ENCODE measurements around the gene DPH5. TPM values are rescaled to one million over a fixed set of nuclear protein-coding genes. Genes with fewer than 3 reads are reported as not detected.
"Not testable (repeated sequence)": the region's sequence is repeated elsewhere in the genome, so short reads cannot be mapped to it uniquely, and the experiment has no call there.

DPH5 gene
- 37.5 and 41.0 TPM in 2 replicates for total RNA-seq

GRCh38 chr1:101025657-101026429, at the start of gene DPH5:
TSS of gene DPH5 (minus strand) at chr1:101025784. CDS start at chr1:101025443, 341 bp downstream.
- no peaks in the 10 kb centered on the region for H3K27me3 Mint-ChIP-seq
- H3K4me1 Mint-ChIP-seq, result peaks cover 42% of the 10 kb centered on the region
- DNase-seq, result peak; percentile 97
- H3K9me3 Mint-ChIP-seq, result peaks cover 8% of the 10 kb centered on the region
- H3K27ac Mint-ChIP-seq, result peak within 1 kb of the TSS; percentile 98
- H3K36me3 Mint-ChIP-seq (ENCODE audit: low read depth), result peaks cover 51% of the 10 kb centered on the region
- intact Hi-C loops (cut with micrococcal nuclease), result loop anchor here (1.0 to 10.0 kb wide), 9 partner anchors 56 to 571 kb away; partner anchors contain the start of gene S1PR1
- peak within 1 kb of the TSS; percentile 100 for H3K4me3 Mint-ChIP-seq

- no peak overlapping the region for H3K4me3 Mint-ChIP-seq
- no peak overlapping the region for H3K27ac Mint-ChIP-seq
- peaks cover 17% of the 10 kb centered on the region for H3K4me1 Mint-ChIP-seq
- peaks cover 43% of the 10 kb centered on the region for H3K36me3 Mint-ChIP-seq (ENCODE audit: low read depth)
- H3K9me3 Mint-ChIP-seq, result peaks cover 12% of the 10 kb centered on the region
- no peaks in the 10 kb centered on the region for H3K27me3 Mint-ChIP-seq
- intact Hi-C loops (cut with micrococcal nuclease), result no loop called here
- DNase-seq, result no peak
Observed at GRCh38 chr1:101073836-101074235, 48.3 kb upstream of the DPH5 start.

- Mint-ChIP-seq H3K27me3 (no peaks in the 10 kb centered on the region), H3K27ac (no peak overlapping the region), H3K4me3 (no peak overlapping the region)
Observed at GRCh38 chr1:101071470-101071891, 45.9 kb upstream of the DPH5 start.

GRCh38 chr1:101069158-101069557, 43.6 kb upstream of the DPH5 start:
- no peak overlapping the region for H3K27ac Mint-ChIP-seq
- no peaks in the 10 kb centered on the region for H3K27me3 Mint-ChIP-seq
- no peak overlapping the region for H3K4me3 Mint-ChIP-seq
- peaks cover 27% of the 10 kb centered on the region for H3K4me1 Mint-ChIP-seq
- intact Hi-C loops (cut with micrococcal nuclease), result no loop called here
- H3K9me3 Mint-ChIP-seq, result peaks cover 10% of the 10 kb centered on the region
- no peak for DNase-seq
- H3K36me3 Mint-ChIP-seq (ENCODE audit: low read depth), result peaks cover 23% of the 10 kb centered on the region

More at GRCh38 chr1:101071470-101071891, 45.9 kb upstream of the DPH5 start:
- DNase-seq, result no peak
- intact Hi-C loops (cut with micrococcal nuclease), result no loop called here
- H3K4me1 Mint-ChIP-seq, result peaks cover 20% of the 10 kb centered on the region
- H3K36me3 Mint-ChIP-seq (ENCODE audit: low read depth), result peaks cover 32% of the 10 kb centered on the region
- H3K9me3 Mint-ChIP-seq, result peaks cover 10% of the 10 kb centered on the region

GRCh38 chr1:101066937-101067335, 41.4 kb upstream of the DPH5 start:
- H3K27ac Mint-ChIP-seq; H3K9me3 Mint-ChIP-seq; H3K27me3 Mint-ChIP-seq; H3K4me3 Mint-ChIP-seq; intact Hi-C loops (cut with micrococcal nuclease); DNase-seq: not testable (repeated sequence)
- Mint-ChIP-seq H3K4me1 (peaks cover 28% of the 10 kb centered on the region), H3K36me3 (ENCODE audit: low read depth) (peaks cover 14% of the 10 kb centered on the region)

- Mint-ChIP-seq H3K4me3 (peak overlapping the region; percentile 1), H3K36me3 (ENCODE audit: low read depth) (peaks cover 16% of the 10 kb centered on the region), H3K9me3 (peaks cover 6% of the 10 kb centered on the region), H3K4me1 (peaks cover 26% of the 10 kb centered on the region), H3K27ac (peak overlapping the region; percentile 23), H3K27me3 (no peaks in the 10 kb centered on the region)
- DNase-seq, result no peak
- intact Hi-C loops (cut with micrococcal nuclease), result no loop called here
Observed at GRCh38 chr1:101066260-101066936, 40.8 kb upstream of the DPH5 start.

- intact Hi-C loops (cut with micrococcal nuclease), result no loop called here
- Mint-ChIP-seq H3K4me1 (peaks cover 22% of the 10 kb centered on the region), H3K27me3 (no peaks in the 10 kb centered on the region), H3K4me3 (peak overlapping the region; percentile 54), H3K9me3 (peaks cover 6% of the 10 kb centered on the region), H3K27ac (peak overlapping the region; percentile 61), H3K36me3 (ENCODE audit: low read depth) (peaks cover 15% of the 10 kb centered on the region)
- no peak for DNase-seq
Observed at GRCh38 chr1:101065575-101065974, 40.0 kb upstream of the DPH5 start.

- DNase-seq, result no peak
- Mint-ChIP-seq H3K4me3 (no peak overlapping the region), H3K9me3 (peaks cover 9% of the 10 kb centered on the region), H3K4me1 (peaks cover 18% of the 10 kb centered on the region), H3K36me3 (ENCODE audit: low read depth) (peaks cover 17% of the 10 kb centered on the region), H3K27ac (no peak overlapping the region), H3K27me3 (no peaks in the 10 kb centered on the region)
- intact Hi-C loops (cut with micrococcal nuclease), result no loop called here
Observed at GRCh38 chr1:101064697-101065096, 39.1 kb upstream of the DPH5 start.

GRCh38 chr1:101060992-101061391, 35.4 kb upstream of the DPH5 start:
- H3K36me3 Mint-ChIP-seq (ENCODE audit: low read depth), result peaks cover 25% of the 10 kb centered on the region
- no peaks in the 10 kb centered on the region for H3K27me3 Mint-ChIP-seq
- peaks cover 12% of the 10 kb centered on the region for H3K9me3 Mint-ChIP-seq
- intact Hi-C loops (cut with micrococcal nuclease), result no loop called here
- DNase-seq, result no peak
- peaks cover 8% of the 10 kb centered on the region for H3K4me1 Mint-ChIP-seq
- no peak overlapping the region for H3K4me3 Mint-ChIP-seq
- H3K27ac Mint-ChIP-seq, result no peak overlapping the region

- intact Hi-C loops (cut with micrococcal nuclease), result no loop called here
- Mint-ChIP-seq H3K36me3 (ENCODE audit: low read depth) (peaks cover 25% of the 10 kb centered on the region), H3K4me3 (no peak overlapping the region), H3K4me1 (peaks cover 5% of the 10 kb centered on the region), H3K27ac (no peak overlapping the region), H3K9me3 (peaks cover 16% of the 10 kb centered on the region), H3K27me3 (no peaks in the 10 kb centered on the region)
- DNase-seq, result no peak
Observed at GRCh38 chr1:101059945-101060542, 34.5 kb upstream of the DPH5 start.

- Mint-ChIP-seq H3K4me3 (no peak overlapping the region), H3K36me3 (ENCODE audit: low read depth) (peaks cover 26% of the 10 kb centered on the region), H3K27ac (no peak overlapping the region), H3K4me1 (peaks cover 5% of the 10 kb centered on the region), H3K27me3 (no peaks in the 10 kb centered on the region), H3K9me3 (peaks cover 21% of the 10 kb centered on the region)
- no peak for DNase-seq
- intact Hi-C loops (cut with micrococcal nuclease), result no loop called here
Observed at GRCh38 chr1:101055623-101056022, 30.0 kb upstream of the DPH5 start.

- Mint-ChIP-seq H3K4me3 (no peak overlapping the region), H3K4me1 (peaks cover 9% of the 10 kb centered on the region), H3K27ac (no peak overlapping the region), H3K36me3 (ENCODE audit: low read depth) (peaks cover 20% of the 10 kb centered on the region), H3K9me3 (peaks cover 8% of the 10 kb centered on the region), H3K27me3 (no peaks in the 10 kb centered on the region)
- DNase-seq, result no peak
- intact Hi-C loops (cut with micrococcal nuclease), result no loop called here
Observed at GRCh38 chr1:101051688-101052638, 26.4 kb upstream of the DPH5 start.

GRCh38 chr1:101050869-101051268, 25.3 kb upstream of the DPH5 start:
- Mint-ChIP-seq H3K27me3 (no peaks in the 10 kb centered on the region), H3K9me3 (peaks cover 8% of the 10 kb centered on the region), H3K4me3 (no peak overlapping the region), H3K27ac (no peak overlapping the region), H3K4me1 (peaks cover 9% of the 10 kb centered on the region), H3K36me3 (ENCODE audit: low read depth) (peaks cover 21% of the 10 kb centered on the region)
- DNase-seq, result no peak
- intact Hi-C loops (cut with micrococcal nuclease), result no loop called here
